H1 (cell line): ENCODE data around the gene GRIA4.

Experiments used
- POLR2A ChIP-seq, 2 experiments: IDR thresholded peaks; 1 replicate in 1 of 2; 2 replicates in 1 of 2; pipeline ENCODE4 v1.6.1; 2011; ENCODE audit warnings: low read depth in 2 of 2, low read length in 2 of 2, mild to moderate bottlenecking in 2 of 2; ENCODE audit errors: control extremely low read depth in 1 of 2
- TF ChIP-seq, protein P1 (sequence below), 3 experiments: IDR thresholded peaks; 1 replicate in 2 of 3; 2 replicates in 1 of 3; pipeline versions ENCODE4 v1.5.1 to v1.6.1; 2011; ENCODE audit warnings: low read length in 3 of 3, mild to moderate bottlenecking in 3 of 3, inconsistent platforms in 2 of 3, low read depth in 1 of 3, moderate library complexity in 1 of 3; ENCODE audit not compliant: insufficient read depth in 1 of 3; ENCODE audit errors: control extremely low read depth in 1 of 3

GRCh38 chr11:105821372-105821771, 211.5 kb downstream of the GRIA4 start:
- no peak for TF ChIP-seq POLR2A (IDR thresholded peaks at IDR 0.05; ENCODE audit: control extremely low read depth in 1 of 2, low read depth in 2 of 2, low read length in 2 of 2)
- TF ChIP-seq, protein P1, sequence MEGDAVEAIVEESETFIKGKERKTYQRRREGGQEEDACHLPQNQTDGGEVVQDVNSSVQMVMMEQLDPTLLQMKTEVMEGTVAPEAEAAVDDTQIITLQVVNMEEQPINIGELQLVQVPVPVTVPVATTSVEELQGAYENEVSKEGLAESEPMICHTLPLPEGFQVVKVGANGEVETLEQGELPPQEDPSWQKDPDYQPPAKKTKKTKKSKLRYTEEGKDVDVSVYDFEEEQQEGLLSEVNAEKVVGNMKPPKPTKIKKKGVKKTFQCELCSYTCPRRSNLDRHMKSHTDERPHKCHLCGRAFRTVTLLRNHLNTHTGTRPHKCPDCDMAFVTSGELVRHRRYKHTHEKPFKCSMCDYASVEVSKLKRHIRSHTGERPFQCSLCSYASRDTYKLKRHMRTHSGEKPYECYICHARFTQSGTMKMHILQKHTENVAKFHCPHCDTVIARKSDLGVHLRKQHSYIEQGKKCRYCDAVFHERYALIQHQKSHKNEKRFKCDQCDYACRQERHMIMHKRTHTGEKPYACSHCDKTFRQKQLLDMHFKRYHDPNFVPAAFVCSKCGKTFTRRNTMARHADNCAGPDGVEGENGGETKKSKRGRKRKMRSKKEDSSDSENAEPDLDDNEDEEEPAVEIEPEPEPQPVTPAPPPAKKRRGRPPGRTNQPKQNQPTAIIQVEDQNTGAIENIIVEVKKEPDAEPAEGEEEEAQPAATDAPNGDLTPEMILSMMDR (IDR thresholded peaks at IDR 0.05; ENCODE audit: control extremely low read depth in 1 of 3, insufficient read depth in 1 of 3, low read depth in 1 of 3, low read length in 3 of 3): no peak
